ENCODE results near the gene CNTN4.

The CNTN4 gene

DNA sequence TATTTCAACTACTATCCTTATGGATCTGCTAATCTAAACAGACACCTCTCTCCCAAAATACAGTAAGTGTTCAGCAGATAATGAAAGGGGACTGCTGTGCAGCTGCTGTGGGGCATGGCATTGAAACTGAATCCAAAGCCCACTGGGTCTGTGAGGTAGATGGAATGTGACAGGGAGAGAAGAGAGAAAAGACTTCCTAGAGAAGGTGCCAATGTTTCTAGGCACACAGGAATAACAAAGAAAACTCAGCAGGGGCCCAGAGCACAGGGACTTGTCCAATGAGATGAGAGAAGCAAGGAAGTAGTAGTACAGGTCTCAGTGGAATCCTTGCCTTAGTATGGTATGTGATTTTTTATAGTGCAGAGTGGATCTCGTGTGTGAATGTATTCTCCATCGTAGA, 553.7 kb downstream of the CNTN4 start:
- H3K27ac ChIP-seq: no peak overlapping the region
- no peak for DNase-seq (ENCODE audit: low spot score)
- TF ChIP-seq, protein P1, sequence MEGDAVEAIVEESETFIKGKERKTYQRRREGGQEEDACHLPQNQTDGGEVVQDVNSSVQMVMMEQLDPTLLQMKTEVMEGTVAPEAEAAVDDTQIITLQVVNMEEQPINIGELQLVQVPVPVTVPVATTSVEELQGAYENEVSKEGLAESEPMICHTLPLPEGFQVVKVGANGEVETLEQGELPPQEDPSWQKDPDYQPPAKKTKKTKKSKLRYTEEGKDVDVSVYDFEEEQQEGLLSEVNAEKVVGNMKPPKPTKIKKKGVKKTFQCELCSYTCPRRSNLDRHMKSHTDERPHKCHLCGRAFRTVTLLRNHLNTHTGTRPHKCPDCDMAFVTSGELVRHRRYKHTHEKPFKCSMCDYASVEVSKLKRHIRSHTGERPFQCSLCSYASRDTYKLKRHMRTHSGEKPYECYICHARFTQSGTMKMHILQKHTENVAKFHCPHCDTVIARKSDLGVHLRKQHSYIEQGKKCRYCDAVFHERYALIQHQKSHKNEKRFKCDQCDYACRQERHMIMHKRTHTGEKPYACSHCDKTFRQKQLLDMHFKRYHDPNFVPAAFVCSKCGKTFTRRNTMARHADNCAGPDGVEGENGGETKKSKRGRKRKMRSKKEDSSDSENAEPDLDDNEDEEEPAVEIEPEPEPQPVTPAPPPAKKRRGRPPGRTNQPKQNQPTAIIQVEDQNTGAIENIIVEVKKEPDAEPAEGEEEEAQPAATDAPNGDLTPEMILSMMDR (IDR thresholded peaks at IDR 0.05): no peak
- no peak overlapping the region for H3K4me3 ChIP-seq

DNA sequence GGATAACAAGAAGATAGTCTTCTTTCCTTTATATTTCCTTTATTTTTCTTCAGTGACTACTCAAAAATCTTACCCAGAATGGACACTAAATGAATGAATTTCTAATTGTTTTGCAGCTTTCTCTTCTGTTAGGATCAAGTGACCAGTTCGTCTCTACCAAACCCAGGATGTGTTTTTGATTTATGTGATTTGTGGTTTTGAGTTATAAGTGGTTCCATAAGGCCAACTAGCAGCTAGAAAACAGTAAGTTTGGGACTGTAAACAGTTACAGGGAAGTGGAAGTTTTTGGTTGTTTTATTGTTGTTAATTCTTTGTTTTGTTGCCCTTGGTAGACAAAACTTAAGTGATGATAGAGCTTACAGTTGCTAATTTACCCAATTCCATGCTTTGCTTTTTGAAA, 555.0 kb downstream of the CNTN4 start:
- Histone ChIP-seq H3K27ac (no peak overlapping the region), H3K4me3 (no peak overlapping the region)
- TF ChIP-seq, protein P1 (IDR thresholded peaks at IDR 0.05): no peak
- DNase-seq (ENCODE audit: low spot score): no peak

DNA sequence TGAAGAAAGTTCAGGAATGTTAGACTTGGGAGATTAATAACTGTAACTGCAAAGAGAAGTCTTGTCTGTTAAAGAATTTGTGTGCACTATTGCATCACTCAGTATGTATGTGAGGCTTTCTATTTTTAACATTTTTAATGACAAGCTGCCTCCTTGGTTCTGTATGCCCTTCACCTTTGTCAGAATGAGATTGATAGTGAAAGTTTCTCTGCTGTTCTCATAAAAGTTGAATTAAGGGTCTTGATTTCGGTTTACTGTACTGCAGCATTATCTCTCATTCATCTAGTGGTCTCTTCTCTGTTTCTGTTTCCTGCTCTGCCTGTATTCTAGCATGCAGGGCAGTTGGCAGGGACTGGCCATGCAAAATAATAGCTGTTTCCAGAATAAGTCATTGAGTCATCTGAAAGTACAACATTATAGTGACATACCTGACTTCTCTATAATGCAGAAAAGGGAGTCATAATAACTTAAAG, 556.6 kb downstream of the CNTN4 start:
- Histone ChIP-seq H3K4me3 (no peak overlapping the region), H3K27ac (no peak overlapping the region)
- TF ChIP-seq, protein P1 (IDR thresholded peaks at IDR 0.05): no peak
- DNase-seq (ENCODE audit: low spot score): no peak

DNA sequence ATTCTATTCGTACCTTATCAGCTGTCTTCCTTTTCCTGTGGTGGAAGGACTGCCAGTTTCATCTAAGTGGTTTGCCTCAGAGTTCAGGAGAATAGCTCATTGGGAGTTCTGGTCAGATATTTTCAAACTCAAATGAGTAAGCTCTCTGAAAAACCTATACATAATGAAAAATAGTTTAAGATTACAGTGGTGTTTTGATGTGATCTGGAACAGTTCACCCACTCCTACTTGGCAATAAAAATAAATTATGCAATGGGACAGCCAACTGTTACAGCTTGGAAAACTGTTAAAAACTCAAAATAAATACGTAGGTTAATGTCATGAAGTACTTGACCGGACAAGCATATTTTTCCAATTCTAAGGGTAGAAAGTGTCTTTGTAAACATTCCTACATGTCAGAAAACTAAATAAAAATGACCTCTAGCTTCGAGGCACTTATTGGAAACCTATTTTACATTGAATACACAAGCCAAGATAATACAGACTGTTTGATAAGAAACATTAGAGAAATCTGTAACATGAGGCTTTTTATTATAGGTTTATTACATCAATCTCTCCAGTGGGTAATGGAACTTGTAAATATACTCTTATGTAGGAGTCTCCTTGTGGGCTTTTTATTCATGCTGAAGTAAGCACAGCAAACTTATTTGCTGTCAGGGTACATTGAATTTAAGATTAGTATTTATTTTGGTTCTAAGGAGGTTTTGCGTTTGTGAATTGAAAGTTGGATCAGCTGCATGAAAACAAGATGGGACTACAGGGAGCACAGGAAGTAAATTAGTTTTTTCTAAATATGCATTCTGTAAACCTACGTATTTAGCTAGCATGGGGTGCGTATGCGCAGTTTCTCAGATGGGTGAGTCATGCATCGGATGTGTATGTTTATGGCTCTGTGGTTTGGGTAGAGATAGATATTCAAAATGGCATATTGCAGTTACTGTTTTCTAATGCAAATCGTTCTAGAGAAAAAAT, 558.4 kb downstream of the CNTN4 start:
- Histone ChIP-seq H3K4me3 (no peak overlapping the region), H3K27ac (no peak overlapping the region)
- no peak for DNase-seq (ENCODE audit: low spot score)
- TF ChIP-seq, protein P1 (IDR thresholded peaks at IDR 0.05): no peak

DNA sequence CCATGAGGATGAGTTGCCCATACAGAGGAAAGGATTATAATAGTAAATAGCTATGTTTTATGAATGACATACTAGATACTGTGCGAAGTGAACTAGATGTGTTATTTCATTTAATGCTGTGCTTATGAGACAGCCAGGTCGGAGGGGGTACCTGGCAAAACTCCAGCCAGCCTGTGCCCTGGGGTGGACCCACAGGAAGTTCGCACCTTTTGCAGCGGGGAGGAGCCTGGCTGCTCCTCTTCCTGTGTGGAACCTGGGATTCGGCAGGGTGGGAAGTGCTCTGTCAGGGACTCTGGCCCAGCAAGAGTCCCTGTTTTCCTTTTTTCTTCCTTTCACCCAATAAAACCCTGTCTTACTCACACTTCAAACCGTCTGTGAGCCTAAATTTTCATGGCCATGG, 559.3 kb downstream of the CNTN4 start:
- DNase-seq (ENCODE audit: low spot score): no peak
- no peak overlapping the region for H3K4me3 ChIP-seq
- TF ChIP-seq, protein P1 (IDR thresholded peaks at IDR 0.05): no peak
- no peak overlapping the region for H3K27ac ChIP-seq

DNA sequence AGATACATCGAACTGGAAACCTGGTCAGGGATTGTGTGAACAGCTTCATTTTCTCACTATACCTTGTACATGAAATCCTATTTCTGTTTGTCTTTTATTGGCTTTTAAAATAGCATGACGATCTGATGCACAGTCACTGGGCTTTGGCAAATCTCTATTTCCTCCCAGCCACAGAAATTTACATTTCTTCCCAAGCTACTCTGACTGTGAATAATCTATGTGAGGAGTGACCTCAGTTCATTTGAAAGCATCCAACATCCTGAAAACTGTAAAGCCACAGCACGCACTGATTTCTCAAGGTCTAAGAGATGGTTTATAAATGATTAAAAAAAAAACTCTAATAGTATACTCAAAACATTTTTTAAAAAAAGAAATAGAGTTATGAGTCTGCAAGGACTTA, 561.2 kb downstream of the CNTN4 start:
- no peak for DNase-seq (ENCODE audit: low spot score)
- H3K4me3 ChIP-seq: no peak overlapping the region
- TF ChIP-seq, protein P1 (IDR thresholded peaks at IDR 0.05): no peak
- H3K27ac ChIP-seq: no peak overlapping the region

DNA sequence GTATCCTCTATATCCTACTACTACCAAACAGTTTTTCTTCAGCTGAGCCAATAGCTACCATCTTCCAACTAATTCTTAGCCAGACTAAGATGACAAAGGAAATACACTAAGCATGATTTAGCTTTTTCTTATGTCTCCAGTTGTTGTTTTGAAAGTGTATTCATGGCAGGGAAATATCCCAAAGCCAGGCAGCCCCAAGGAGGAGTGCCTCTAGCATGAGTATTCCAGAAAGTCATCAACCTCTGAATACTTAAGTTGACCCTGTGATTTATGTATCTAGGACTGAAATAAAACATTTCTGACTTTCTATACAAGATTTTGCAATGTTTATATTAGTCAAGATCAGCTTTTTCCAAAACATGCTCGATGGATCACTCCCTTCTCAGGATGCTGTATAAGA, 562.4 kb downstream of the CNTN4 start:
- DNase-seq (ENCODE audit: low spot score): no peak
- no peak overlapping the region for H3K27ac ChIP-seq
- TF ChIP-seq, protein P1 (IDR thresholded peaks at IDR 0.05): no peak
- H3K4me3 ChIP-seq: no peak overlapping the region

Data from coronary artery (tissue), 2 donors.